GM23338 (cell line): ENCODE results near the gene IL15RA. TPM values are rescaled to one million over a fixed set of nuclear protein-coding genes. Genes with fewer than 3 reads are reported as not detected.
A peak's percentile ranks its signal among the peaks of the same experiment; 100 is the strongest.

Experiments
- ATAC-seq: fragments of 200-7000 bp; cut with Tn5 transposase; 3 replicates; pipeline ENCODE4 v1.9.1; 2020
- DNase-seq: peaks from one replicate; pipeline ENCODE4 v3.0.0-alpha.2; 2015; ENCODE audit warnings: low spot score
- H2AFZ ChIP-seq: fragments of 200-600 bp; sonication (generic); 2 replicates; pipeline ENCODE4 v1.8.0; 2016; ENCODE audit warnings: antibody characterized with exemption, mild to moderate bottlenecking, moderate library complexity
- H3F3A ChIP-seq: fragments of 200-600 bp; sonication (generic); replicated peaks from 2 replicates; pipeline ENCODE4 v1.8.0; 2017; ENCODE audit warnings: antibody characterized with exemption, mixed run types, low read depth
- H3K27ac ChIP-seq: fragments of 200-600 bp; sonication (generic); 2 replicates; pipeline ENCODE4 v1.6.1; 2016; ENCODE audit warnings: low read depth
- H3K27me3 ChIP-seq: fragments of 200-600 bp; sonication (generic); 2 replicates; pipeline ENCODE4 v1.8.0; 2016; ENCODE audit warnings: mild to moderate bottlenecking, mixed run types, moderate library complexity; ENCODE audit not compliant: insufficient read depth
- H3K36me3 ChIP-seq: fragments of 200-600 bp; sonication (generic); 2 replicates; pipeline ENCODE4 v1.8.0; 2016; ENCODE audit warnings: mild to moderate bottlenecking; ENCODE audit not compliant: insufficient read depth
- H3K4me1 ChIP-seq: fragments of 200-600 bp; sonication (generic); 2 replicates; pipeline ENCODE4 v1.8.0; 2016; ENCODE audit warnings: mild to moderate bottlenecking, moderate library complexity; ENCODE audit not compliant: insufficient read depth
- H3K4me2 ChIP-seq: fragments of 200-600 bp; sonication (generic); 2 replicates; pipeline ENCODE4 v1.7.1; 2017; ENCODE audit warnings: mixed run types
- H3K4me3 ChIP-seq: fragments of 200-600 bp; sonication (generic); 2 replicates; pipeline ENCODE4 v1.6.1; 2016; ENCODE audit warnings: mixed run types
- H3K79me2 ChIP-seq: fragments of 200-600 bp; sonication (generic); replicated peaks from 2 replicates; pipeline ENCODE4 v1.8.0; 2017; ENCODE audit warnings: mild to moderate bottlenecking; ENCODE audit not compliant: insufficient read depth
- H3K9me2 ChIP-seq: fragments of 200-600 bp; sonication (generic); 2 replicates; pipeline ENCODE4 v1.8.0; 2017; ENCODE audit not compliant: insufficient read depth
- H4K20me1 ChIP-seq: fragments of 200-600 bp; sonication (generic); replicated peaks from 2 replicates; pipeline ENCODE4 v1.8.0; 2017; ENCODE audit warnings: mild to moderate bottlenecking; ENCODE audit not compliant: insufficient read depth
- H3K27ac Mint-ChIP-seq: 2 replicates; pipeline ENCODE4 v1.8.0; 2020; ENCODE audit warnings: inconsistent platforms, mild to moderate bottlenecking, moderate library complexity, mixed read lengths
- H3K27me3 Mint-ChIP-seq: 3 replicates; pipeline ENCODE4 v1.8.0; 2022; ENCODE audit warnings: low read depth, mild to moderate bottlenecking, moderate library complexity, mixed read lengths, inconsistent platforms; ENCODE audit not compliant: insufficient read depth, poor library complexity
- H3K36me3 Mint-ChIP-seq: 3 replicates; pipeline ENCODE4 v1.8.0; 2021; ENCODE audit warnings: low read depth, mild to moderate bottlenecking, inconsistent platforms, moderate library complexity, mixed read lengths
- H3K4me1 Mint-ChIP-seq: 3 replicates; pipeline ENCODE4 v1.8.0; 2020; ENCODE audit warnings: mild to moderate bottlenecking, inconsistent platforms, mixed read lengths
- H3K4me3 Mint-ChIP-seq: 3 replicates; pipeline ENCODE4 v1.8.0; 2021; ENCODE audit warnings: moderate library complexity, mild to moderate bottlenecking, inconsistent platforms, mixed read lengths
- H3K9me3 Mint-ChIP-seq: 3 replicates; pipeline ENCODE4 v1.8.0; 2020; ENCODE audit warnings: moderate library complexity, mild to moderate bottlenecking, inconsistent platforms, mixed read lengths
- CREB1 ChIP-seq: fragments of 250-450 bp; sonication (Bioruptor Pico); IDR thresholded peaks from 2 replicates; pipeline ENCODE4 v1.5.0; 2020; ENCODE audit warnings: low read depth, mild to moderate bottlenecking, moderate library complexity
- ETS1 ChIP-seq: IDR thresholded peaks from 2 replicates; pipeline ENCODE4 v1.6.1; 2016; ENCODE audit warnings: antibody characterized with exemption
- EZH2 ChIP-seq: fragments of 200-600 bp; sonication (generic); IDR thresholded peaks from one replicate; pipeline ENCODE4 v1.8.0; 2017; ENCODE audit warnings: antibody characterized with exemption, mild to moderate bottlenecking, low read depth; ENCODE audit not compliant: unreplicated experiment
- EZH2phosphoT487 ChIP-seq: fragments of 200-600 bp; sonication (generic); IDR thresholded peaks from one replicate; pipeline ENCODE4 v1.8.1; 2018; ENCODE audit warnings: antibody characterized with exemption; ENCODE audit not compliant: unreplicated experiment
- JUNB ChIP-seq: IDR thresholded peaks from one replicate; pipeline ENCODE4 v1.6.1; 2016; ENCODE audit warnings: antibody characterized with exemption; ENCODE audit not compliant: unreplicated experiment
- NANOG ChIP-seq: IDR thresholded peaks from 2 replicates; pipeline ENCODE4 v1.6.1; 2016; ENCODE audit warnings: antibody characterized with exemption, borderline replicate concordance
- POLR2AphosphoS5 ChIP-seq: IDR thresholded peaks from 2 replicates; pipeline ENCODE4 v1.6.1; 2016; ENCODE audit warnings: antibody characterized with exemption, low read depth
- STAT1 ChIP-seq: IDR thresholded peaks from one replicate; pipeline ENCODE4 v1.6.1; 2016; ENCODE audit warnings: antibody characterized with exemption; ENCODE audit not compliant: unreplicated experiment
- ZNF114 ChIP-seq: fragments of 250-450 bp; sonication (Bioruptor Pico); IDR thresholded peaks from 2 replicates; pipeline ENCODE4 v1.5.0; 2020; ENCODE audit warnings: mild to moderate bottlenecking, moderate library complexity
- ZNF331 ChIP-seq: fragments of 250-450 bp; sonication (Bioruptor Pico); IDR thresholded peaks from 2 replicates; pipeline ENCODE4 v1.5.0; 2020; ENCODE audit warnings: low read depth, mild to moderate bottlenecking, moderate library complexity
- ZNF462 ChIP-seq: fragments of 250-450 bp; sonication (Bioruptor Pico); IDR thresholded peaks from 2 replicates; pipeline ENCODE4 v1.5.0; 2020; ENCODE audit warnings: mild to moderate bottlenecking, moderate library complexity
- polyA plus RNA-seq: library from polyadenylated mRNA; unstranded; fragments of >200 nt; fragmentation: Nextera tagmentation; extraction: Ambion mirVana; gene quantifications from 2 replicates; pipeline ENCODE4 v1.2.1, GENCODE V29; 2016
- total RNA-seq: library from RNA; depleted of rRNA; stranded (reverse); fragments of >200 nt; shearing (Covaris generic); gene quantifications from 2 replicates; pipeline ENCODE4 v1.2.3, GENCODE V29; 2014
- TF ChIP-seq, protein P1 (sequence below), 2 experiments: fragments of 200-600 bp in 1 of 2; sonication (generic) in 1 of 2; conservative IDR thresholded peaks; 2 replicates each; pipeline versions ENCODE4 v1.5.1 to v1.6.1; 2016 to 2017; ENCODE audit warnings: antibody characterized with exemption in 2 of 2, low read depth in 2 of 2, mild to moderate bottlenecking in 2 of 2, moderate library complexity in 1 of 2
- TF ChIP-seq, protein P2 (sequence below): IDR thresholded peaks from one replicate; pipeline ENCODE4 v1.6.1; 2018; ENCODE audit warnings: antibody characterized with exemption; ENCODE audit not compliant: unreplicated experiment

Gene IL15RA
- total and polyA plus RNA-seq, 2 experiments from 2014 or later, result 1.6 to 2.2 TPM

DNA sequence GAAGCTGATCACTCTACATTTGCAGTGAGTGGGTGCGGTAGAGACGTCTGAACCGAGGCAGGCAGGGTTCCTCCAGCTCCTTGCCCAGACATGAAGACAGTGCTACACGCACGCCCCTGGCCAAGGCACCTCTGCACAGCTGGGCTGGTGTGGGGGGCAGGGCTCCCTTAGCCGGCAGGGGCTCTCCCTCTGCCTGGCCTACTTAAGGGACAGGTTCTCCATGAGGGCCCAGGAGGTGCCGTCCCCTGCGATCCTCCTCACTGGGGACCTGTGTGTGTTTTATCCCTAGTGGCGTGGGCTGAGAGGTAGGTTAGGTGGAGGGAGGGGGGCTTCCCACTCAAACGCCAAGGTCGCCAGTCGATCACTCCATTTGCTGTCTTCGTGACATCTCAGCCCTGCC lies 35.3 kb downstream of the IL15RA start:
- no peaks in the 10 kb centered on the region for H3K9me3 Mint-ChIP-seq
- Histone ChIP-seq H4K20me1 (no peaks in the 10 kb centered on the region; the same call in 1 of the 2 replicates), H2AFZ (no peak overlapping the region), H3K27ac (no peak overlapping the region), H3K4me1 (peaks cover 22% of the 10 kb centered on the region), H3K4me2 (no peak overlapping the region), H3K79me2 (no peaks in the 10 kb centered on the region), H3F3A (0 out of 2 replicates have a peak, but pooled peaks cover 5% of the 10 kb centered on the region), H3K4me3 (no peak overlapping the region), H3K9me2 (0 out of 2 replicates have a peak, but pooled peaks cover 2% of the 10 kb centered on the region), H3K36me3 (no peaks in the 10 kb centered on the region; the same call in 1 of the 2 replicates), H3K27me3 (no peaks in the 10 kb centered on the region)
- DNase-seq (no peak), ATAC-seq (peak; percentile 21)
- no peak overlapping the region for H3K27ac Mint-ChIP-seq
- no peak overlapping the region for H3K4me3 Mint-ChIP-seq
- TF ChIP-seq ETS1 (no peak), NANOG (no peak), EZH2 (no peak), ZNF462 (CRISPR knock-in tag) (no peak), JUNB (no peak), ZNF114 (CRISPR knock-in tag) (no peak), CREB1 (CRISPR knock-in tag) (no peak), ZNF331 (CRISPR knock-in tag) (no peak), POLR2AphosphoS5 (no peak), STAT1 (no peak), EZH2phosphoT487 (no peak)
- TF ChIP-seq, protein P1, sequence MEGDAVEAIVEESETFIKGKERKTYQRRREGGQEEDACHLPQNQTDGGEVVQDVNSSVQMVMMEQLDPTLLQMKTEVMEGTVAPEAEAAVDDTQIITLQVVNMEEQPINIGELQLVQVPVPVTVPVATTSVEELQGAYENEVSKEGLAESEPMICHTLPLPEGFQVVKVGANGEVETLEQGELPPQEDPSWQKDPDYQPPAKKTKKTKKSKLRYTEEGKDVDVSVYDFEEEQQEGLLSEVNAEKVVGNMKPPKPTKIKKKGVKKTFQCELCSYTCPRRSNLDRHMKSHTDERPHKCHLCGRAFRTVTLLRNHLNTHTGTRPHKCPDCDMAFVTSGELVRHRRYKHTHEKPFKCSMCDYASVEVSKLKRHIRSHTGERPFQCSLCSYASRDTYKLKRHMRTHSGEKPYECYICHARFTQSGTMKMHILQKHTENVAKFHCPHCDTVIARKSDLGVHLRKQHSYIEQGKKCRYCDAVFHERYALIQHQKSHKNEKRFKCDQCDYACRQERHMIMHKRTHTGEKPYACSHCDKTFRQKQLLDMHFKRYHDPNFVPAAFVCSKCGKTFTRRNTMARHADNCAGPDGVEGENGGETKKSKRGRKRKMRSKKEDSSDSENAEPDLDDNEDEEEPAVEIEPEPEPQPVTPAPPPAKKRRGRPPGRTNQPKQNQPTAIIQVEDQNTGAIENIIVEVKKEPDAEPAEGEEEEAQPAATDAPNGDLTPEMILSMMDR (conservative IDR thresholded peaks at IDR 0.05; ENCODE audit: low read depth in 2 of 2), result no peak
- TF ChIP-seq, protein P2, sequence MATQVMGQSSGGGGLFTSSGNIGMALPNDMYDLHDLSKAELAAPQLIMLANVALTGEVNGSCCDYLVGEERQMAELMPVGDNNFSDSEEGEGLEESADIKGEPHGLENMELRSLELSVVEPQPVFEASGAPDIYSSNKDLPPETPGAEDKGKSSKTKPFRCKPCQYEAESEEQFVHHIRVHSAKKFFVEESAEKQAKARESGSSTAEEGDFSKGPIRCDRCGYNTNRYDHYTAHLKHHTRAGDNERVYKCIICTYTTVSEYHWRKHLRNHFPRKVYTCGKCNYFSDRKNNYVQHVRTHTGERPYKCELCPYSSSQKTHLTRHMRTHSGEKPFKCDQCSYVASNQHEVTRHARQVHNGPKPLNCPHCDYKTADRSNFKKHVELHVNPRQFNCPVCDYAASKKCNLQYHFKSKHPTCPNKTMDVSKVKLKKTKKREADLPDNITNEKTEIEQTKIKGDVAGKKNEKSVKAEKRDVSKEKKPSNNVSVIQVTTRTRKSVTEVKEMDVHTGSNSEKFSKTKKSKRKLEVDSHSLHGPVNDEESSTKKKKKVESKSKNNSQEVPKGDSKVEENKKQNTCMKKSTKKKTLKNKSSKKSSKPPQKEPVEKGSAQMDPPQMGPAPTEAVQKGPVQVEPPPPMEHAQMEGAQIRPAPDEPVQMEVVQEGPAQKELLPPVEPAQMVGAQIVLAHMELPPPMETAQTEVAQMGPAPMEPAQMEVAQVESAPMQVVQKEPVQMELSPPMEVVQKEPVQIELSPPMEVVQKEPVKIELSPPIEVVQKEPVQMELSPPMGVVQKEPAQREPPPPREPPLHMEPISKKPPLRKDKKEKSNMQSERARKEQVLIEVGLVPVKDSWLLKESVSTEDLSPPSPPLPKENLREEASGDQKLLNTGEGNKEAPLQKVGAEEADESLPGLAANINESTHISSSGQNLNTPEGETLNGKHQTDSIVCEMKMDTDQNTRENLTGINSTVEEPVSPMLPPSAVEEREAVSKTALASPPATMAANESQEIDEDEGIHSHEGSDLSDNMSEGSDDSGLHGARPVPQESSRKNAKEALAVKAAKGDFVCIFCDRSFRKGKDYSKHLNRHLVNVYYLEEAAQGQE, result no peak
- peaks cover 16% of the 10 kb centered on the region for H3K36me3 Mint-ChIP-seq
- H3K27me3 Mint-ChIP-seq, result peaks cover 15% of the 10 kb centered on the region
- peaks cover 36% of the 10 kb centered on the region for H3K4me1 Mint-ChIP-seq
